Islet of Langerhans (tissue), 1 donor: ENCODE data around the gene GAREM2.

Experiments used
- FAIRE-seq: peaks from one replicate; lab custom pipeline; 2011; peaks lifted over from hg19 to GRCh38; lab: Jason Lieb, UNC

Gene GAREM2

DNA sequence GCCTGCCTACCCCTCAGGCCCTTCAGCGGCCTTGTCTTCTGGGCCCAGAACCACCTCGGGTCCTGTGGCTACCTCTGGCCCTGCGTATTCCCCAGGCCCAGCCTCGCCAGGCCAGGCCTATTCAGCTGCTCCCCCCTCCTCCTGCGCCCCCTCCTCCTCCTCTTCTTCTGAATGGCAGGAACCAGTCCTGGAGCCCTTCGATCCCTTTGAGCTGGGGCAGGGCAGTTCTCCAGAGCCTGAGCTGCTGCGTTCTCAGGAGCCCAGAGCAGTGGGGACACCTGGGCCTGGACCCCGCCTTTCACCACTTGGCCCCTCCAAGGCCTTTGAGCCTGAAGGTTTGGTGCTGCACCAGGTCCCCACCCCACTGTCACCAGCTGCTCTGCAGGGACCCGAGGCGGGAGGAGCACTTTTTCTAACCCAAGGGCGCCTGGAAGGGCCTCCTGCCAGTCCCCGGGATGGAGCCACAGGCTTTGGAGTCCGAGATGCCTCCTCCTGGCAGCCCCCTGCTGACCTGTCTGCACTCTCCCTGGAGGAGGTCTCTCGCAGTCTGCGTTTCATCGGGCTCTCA is 14.7 kb downstream of the GAREM2 start:
- no peak for FAIRE-seq

DNA sequence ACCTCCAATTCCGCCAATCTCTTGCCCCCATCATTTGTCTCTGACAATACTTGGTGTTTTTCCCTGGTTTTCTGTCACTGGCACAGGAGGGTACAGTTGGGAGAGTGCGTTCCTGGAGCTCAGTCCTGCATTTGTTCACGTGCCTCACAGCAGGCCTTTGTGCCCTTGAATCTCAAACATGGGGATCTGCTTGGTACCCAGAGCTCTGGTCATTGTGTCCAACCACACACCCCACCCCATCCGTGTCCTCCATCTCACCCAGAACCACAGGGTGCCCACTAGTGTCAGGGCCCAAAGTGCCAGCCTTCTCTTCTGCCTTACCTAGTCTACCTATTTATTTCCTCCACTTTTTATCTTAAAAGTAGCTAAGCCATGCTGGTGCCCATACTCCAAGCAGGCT is 16.2 kb downstream of the GAREM2 start:
- FAIRE-seq: no peak

DNA sequence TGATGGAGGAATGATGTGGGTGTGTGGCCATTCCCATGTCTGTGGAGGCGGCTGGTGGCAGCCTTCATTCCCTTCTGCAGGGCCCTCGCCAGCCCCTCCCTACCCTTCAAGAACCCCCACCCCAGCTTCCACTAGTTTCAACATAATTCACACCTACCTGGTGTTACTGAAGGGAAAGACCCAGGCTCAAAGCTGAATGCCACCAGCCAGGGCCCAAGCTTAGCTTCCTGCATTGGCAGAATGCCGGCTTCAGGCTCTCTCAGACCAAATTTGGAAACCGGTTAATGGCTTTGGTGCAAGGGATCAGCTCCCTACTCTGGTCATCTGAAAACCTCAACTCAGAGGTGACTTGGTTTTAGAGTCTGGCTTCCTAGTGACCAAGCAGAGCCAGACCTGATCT is 16.9 kb downstream of the GAREM2 start:
- FAIRE-seq: no peak

DNA sequence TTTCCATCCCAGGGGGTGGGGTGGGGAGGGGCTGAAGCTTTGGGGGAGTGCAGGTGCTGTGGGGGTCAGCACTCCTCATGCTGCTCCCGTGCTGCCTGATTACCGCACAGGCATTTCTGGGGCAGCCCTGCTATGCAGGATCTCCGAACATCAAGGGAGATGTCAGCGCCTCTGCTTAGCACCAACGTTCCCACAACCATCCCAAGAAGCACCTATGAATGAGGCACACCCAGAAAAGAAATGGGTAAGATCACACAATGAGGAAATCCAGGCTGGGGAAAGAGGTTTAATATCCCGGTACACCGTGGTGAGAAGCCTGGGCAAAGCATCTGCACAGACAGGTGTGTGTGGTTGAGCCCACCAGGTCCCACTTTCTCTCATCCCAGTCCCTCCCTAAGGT is 17.5 kb downstream of the GAREM2 start:
- FAIRE-seq: no peak

DNA sequence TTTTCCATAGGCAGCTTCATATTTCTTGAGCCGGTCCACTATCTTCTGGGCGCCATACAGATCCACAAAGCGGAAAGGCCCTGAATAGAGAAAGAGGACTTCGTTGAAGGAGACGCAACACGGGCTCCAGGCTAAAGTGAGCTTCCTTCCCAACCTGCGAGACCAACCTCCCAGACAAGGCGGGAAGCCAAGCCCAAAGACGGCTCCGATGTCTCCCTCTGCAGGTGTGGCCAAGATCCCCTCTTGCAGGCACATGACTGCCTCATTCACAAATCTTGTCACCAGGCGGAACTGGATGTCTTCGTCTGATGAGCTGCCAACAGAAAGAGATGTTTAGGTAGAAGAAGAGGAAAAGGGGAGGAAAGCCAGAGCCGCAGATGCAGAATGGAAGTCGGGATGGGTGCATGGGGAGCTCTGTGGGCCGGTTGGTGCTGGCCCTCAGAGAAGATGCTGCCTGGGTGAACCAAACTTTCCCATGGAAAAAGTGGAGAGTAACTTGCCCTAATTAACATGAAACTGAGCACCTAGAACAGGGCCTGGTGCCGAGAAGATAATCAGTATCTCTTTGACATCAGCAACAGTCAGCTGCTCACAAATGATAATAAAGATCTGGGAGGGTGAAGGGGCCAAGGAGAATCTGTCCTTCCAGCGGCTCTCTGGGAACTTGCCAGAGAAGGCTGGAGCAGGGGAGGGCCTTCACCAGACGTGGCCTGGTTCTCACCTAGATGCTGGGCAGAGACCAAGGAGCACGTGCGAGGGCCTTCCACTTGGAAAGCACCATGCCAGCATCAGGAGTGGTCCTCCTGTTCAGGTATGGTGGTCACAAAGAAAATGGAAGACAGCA is 18.6 kb downstream of the GAREM2 start:
- FAIRE-seq: no peak

DNA sequence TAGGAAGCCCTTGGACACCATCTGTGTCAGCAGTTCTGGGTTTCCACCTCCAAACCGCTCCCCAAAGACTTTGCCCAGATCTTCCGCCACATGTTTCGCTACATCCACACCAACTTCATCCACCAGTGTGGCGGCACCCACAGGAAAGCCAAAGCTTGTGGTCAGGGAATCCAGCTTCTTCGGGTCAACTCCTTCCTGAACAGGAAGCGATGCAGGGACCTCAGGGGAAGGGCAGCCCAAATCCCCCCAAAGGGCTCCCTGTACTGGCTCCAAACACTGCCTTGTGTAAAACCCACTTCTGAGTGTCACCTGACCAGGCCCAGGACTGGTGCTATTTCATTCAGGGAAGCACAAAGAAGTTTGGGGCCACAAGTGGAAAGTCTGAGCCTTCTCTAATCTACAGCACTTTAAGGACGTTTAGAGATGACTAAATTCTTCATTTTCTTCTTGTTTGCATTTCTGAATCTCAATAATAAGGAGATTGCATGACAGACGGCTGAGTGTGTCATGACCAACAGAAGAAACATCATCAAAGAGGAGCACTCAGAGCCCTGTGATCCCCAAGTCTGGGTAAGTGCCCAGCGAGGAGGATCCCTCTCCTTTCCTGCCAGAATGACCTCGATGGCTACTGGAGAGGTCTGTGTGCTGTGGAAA is 20.8 kb downstream of the GAREM2 start:
- FAIRE-seq: no peak

DNA sequence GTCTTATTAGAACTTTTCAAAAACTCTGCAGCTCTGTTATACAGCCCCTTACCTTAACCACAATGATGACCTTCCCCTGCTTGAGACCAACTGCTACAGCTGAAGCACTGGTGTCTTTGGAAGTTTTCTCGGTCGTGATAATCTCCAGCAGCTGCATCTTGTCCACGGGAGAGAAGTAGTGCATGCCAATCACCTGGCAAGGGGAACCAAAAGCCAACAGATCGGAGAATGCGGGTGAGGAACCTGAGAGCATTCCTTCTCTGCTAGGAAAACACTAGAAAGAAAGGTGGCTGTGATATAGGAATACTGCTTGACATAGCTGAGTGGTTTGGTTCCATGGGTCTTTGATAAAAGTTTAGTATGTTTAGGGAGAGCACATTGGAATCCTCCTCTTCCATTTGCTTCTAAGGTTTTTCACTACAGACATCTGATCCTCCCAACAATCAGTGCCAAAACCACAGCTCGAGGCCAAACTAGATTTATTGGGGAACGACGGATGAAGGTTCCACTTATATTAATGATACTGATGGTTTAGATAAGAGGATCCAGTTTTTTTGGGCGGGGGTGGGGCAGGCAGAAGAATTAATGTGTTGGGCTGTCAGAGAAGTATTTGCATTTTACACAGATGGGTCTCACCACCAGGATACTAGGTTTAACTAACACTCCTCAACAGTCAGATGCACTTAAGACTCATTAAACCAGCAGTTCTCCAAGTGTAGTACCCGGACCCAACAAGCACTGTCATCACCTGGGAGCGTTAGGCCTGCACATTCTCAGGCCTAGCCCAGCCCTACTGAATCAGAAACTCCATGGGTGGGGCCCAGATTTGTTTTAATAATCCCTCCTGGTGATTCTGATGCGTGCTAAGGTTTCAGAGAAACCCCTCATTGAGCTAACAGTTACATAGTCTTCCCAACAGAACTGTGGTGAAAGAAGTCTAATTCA is 22.4 kb downstream of the GAREM2 start:
- FAIRE-seq: no peak

DNA sequence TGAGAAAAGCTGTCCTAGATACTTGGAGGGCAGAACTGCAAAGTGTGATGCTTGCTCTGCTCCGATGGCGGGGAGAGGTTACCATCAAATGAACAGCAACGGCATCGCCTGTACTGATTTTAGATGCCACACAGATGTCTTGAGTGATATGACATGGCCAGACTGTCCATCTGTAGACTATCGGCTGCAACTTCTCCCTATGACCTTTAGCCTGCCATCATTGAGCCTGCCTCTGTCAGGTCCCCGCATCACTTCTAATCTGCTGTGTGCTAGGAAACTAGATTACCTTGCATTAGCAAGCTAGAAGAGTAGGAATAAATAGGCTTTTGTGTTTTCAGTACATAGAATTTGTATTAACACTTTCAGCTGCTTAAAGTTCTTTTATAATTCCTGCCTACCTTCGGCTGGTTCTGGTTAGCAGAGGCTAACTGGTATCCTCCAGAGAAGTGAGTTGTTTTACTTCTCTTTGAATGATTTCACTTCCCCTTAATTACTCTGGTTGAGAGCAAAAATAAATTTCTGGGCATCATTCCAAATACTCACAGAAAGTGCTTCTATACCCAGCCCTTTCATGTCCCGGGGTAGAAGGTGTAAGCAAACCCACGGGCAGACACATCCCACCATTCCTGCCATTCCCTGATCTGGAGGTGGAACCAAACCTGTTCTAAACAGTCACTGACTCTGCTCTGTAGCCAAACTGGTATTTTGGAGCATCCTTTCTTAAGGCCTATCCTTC is 24.0 kb downstream of the GAREM2 start:
- no peak for FAIRE-seq

DNA sequence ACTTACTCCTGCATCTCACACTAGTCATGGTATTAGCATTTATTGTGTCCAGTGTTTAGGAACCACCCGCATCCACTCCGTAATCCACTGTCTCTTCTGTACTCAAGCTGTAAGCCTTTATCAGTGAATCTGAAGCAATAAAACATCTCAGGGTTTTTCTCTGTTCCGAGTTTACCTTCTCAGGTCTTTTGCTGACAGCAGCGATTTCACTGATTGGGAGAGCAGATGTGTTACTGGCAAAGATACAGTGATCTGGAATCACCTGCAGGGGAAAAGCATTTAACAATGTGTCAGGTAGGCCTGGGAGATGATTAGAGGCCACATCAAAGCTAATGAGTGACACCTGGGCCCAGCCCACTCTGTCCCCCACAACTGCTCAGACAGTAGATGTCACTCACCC is 24.6 kb downstream of the GAREM2 start:
- peak; percentile 82 for FAIRE-seq

DNA sequence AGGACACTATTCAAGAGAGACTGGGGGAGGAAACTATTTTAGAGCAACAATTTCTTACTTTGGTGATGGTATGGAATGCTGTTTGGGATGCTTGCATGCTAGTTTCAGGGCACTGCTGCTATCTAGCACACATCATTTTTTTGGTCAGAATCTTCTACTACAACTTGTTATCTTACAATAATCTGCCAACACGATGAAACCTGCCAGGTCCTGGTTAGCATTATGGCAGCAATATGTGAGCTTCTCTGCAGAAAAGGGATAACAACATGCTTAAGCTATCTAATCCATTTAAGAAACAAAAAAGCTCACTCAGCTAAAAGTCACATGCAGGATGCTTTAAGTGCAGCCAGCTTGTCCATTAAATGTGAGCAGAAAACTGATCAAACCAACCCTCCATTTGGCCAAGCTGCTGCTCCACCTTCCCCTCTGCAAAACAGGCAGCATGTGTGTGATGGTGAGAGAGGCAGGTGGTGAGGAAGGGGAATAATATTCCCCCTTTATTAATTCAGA is 30.1 kb downstream of the GAREM2 start:
- FAIRE-seq: no peak

DNA sequence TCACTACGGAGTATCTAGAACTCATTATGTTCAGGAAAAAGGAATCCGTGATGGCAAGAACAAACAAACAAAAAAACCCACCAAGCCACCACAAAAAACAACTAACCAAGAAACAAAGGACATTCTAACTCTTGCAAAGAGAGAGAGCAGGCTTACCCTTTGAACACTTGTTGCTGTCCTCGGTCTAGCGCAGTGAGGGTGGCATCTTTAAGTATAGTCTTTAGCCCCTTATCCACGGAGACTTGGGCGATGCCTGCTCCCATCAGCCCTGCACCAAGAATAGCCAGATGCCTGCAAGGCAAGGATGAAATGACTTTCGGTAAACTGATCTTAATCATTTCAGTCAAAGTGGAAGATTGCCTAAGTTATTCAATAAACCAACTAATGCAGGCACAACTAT is 31.0 kb downstream of the GAREM2 start:
- no peak for FAIRE-seq

DNA sequence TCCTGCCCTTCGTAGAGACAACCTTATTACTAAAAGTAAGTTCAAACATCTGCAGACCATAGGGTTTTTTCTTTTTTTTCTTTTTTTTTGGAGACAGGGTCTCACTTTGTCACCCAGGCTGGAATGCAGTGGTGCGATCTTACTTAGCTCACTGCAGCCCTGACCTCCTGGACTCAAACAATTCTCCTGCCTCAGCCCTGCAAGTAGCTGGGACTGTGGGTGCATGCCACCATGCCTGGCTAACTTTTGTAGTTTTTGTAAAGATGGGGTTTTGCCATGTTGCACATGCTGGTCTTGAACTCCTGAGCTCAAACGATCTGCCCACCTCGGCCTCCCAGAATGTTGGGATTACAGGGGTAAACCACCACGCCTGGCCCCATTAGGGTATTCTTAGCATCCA is 39.1 kb downstream of the GAREM2 start:
- no peak for FAIRE-seq

DNA sequence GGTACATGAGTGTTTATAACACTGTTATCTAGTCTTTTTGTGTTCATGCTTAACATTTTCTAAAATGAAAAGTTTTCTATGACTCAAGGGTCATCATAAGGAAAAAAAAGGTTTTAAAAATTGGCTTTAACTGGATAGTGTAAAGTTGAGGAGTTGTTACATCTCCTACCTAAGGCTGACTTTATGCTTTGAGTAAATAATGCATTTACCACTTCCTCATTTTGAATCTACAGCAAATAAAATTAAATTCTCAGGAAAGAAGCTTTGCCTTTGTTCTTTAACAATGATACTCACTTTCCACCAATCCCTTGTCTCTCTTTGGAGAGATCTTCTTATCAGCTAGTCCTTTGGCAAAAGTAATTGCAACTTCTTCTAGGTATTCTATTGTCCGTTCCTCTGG is 41.9 kb downstream of the GAREM2 start:
- no peak for FAIRE-seq

DNA sequence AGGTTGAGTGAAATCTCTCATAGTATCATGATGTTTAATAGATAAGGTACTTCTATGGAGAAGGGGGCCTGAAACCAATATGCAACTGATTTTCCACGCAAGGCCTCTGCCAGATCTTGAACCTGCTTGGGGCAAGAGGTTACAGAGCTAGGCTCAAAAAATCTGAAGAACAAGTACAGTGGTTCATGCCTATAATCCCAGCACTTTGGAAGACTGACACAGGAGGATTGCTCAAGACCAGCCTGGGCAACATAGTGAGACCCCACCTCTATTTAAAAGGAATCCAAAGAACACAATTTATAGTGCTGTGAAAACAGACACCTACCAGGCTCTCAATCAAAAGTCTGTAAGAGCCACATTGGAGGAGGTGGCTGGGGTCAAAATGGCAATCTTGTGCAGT is 42.9 kb downstream of the GAREM2 start:
- no peak for FAIRE-seq

DNA sequence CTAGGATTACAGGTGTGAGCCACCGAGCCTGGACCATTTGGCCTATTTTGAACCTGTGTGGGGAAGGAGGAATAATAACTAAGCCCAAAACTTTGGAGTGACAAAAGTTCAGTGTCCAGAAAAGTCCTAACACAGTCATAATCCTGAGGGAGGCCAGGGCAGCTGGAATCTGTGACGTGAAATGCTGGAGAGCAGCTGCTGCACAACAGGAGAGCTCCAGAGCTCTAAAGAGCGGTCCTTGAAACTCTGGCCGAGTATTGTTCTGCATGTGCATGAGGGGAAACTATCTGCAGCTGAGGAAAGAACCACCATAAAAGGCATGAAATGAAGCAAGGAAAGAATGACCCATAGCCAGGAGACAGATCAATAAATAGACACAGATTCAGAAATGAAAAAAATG is 43.7 kb downstream of the GAREM2 start:
- FAIRE-seq: no peak

DNA sequence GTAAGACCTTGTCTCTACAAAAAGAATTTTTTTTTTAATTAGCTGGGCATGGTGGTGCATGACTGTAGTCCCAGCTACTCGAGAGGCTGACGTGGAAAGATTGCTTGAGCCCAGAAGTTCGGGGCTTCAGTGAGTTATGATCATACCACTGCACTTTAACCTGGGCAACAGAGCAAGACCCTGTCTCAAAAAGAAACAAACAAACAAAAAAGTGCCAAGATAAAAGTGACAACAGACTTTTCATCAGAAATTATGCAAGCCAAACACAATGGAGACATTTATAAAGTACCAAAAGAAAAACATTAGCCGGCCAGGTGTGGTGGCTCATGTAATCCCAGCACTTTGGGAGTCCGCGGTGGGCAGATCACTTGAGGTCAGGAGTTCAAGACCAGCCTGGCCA is 44.8 kb downstream of the GAREM2 start:
- FAIRE-seq: no peak

DNA sequence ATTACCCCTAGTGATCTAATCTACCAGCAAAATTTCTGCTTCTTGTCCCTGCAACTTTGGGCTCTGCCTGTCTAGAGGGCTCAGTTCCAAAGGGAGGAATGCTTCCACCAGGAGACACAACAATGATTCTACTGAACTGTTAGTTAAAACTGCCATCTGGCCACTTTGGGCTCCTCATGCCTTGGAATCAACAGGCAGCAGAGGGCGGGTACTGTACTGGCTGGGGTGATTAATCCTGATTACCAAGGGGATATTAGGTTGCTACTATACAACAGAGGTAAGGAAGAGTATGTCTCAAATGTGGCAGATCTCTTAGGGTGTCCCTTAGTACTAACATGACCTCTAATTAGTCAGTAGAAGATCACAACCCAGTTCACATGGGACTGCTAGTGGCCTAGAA is 50.1 kb downstream of the GAREM2 start:
- no peak for FAIRE-seq

DNA sequence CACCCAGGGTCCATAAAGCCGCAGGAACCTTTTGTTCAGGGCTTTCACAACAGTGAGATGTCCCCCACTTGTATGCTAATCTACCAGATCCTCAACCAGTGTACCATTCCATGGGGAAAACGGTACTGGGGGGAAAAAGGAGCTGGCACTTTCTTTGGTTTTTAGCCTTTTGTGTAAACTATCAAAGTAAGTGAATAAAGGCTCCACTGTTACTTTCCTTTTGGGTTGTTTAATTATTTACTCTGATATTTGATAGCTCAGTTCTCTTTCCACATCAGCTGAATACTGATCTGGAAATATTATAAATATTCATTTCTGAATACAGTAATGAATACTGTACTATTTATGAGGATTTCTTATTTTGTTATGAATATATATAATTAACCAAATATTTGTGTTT is 51.2 kb downstream of the GAREM2 start:
- FAIRE-seq: no peak

DNA sequence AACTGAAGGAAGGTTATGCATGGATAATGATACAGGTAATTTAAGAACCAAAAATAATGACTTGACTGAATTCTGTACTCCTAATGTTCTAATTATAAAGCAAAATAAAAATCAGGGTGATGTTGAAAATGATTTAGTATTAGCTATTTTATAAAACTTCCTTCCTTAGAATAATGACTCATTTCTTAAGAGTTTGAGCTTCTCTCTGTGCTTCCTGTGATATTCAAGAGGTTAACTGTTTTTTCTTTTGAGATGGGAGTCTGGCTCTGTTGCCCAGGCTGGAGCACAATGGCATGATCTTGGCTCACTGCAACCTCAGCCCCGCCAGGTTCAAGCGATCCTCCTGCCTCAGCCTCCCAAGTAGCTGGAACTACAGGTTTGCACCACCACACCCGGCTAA is 56.7 kb downstream of the GAREM2 start:
- FAIRE-seq: no peak

DNA sequence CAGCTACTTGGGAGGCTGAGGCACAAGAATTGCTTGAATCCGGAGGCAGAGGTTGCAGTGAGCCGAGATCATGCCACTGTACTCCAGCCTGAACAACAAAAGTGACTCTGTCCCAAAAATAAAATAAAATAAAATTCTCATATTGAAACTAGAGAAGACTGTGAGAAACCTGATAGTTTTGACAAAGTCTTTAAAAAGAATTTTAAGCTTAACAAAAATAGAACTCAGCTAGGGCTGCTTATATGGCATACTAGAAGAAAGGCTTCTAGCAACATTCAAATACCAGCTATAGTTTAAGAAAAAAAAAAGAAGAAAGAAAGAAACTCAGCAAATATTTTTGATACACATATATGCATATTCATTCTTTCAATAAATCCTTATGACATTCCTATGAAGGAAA is 57.9 kb downstream of the GAREM2 start:
- FAIRE-seq: no peak

DNA sequence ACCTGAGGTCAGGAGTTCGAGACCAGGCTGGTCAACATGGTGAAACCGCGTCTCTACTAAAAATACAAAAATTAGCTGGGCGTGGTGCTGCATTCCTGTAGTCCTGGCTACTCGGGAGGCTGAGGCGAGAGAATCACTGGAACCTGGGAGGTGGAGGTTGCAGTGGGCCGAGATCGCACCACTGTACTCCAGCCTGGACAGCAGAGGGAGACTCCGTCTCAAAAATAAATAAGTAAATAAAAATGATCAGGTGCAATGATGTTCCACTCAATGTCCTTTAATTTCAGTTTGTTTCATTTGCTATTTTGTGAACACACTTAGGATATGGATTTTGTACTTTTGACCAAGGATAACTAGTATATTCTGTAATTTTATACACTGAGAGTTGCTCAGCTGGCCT is 62.2 kb downstream of the GAREM2 start:
- FAIRE-seq: no peak

DNA sequence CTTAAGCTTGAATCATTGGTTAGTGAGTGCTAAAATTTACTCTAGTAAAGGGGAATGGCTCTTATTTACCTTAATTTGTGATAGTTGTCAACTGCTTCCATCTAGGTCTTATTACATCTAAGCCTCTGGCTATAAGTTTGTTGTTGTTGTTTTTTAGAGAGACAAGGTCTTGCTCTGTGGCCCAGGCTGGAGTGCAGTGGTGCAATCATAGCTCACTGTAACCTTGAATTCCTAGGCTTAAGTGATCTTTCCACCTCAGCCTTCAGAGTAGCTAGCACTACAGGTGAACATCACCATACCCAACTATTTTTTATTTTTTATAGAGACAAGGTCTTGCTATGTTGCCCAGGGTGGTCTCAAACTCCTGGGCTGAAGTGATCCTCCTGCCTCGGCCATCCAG is 65.0 kb downstream of the GAREM2 start:
- no peak for FAIRE-seq
